H9 (cell line): ENCODE measurements around the gene GALNT16. TPM values are rescaled to one million over a fixed set of nuclear protein-coding genes. Genes with fewer than 3 reads are reported as not detected.

Experiments
- DNase-seq: peaks from one replicate; pipeline ENCODE4 v3.0.0-alpha.2; 2017
- H2AFZ ChIP-seq: one replicate; pipeline ENCODE4 v1.6.1; 2013; ENCODE audit warnings: mild to moderate bottlenecking, low read length, control low read depth, moderate library complexity
- H2AK5ac ChIP-seq: 2 replicates; pipeline ENCODE4 v1.6.1; 2013; ENCODE audit warnings: low read length, control low read depth, mixed read lengths; ENCODE audit not compliant: insufficient read length
- H2BK120ac ChIP-seq: one replicate; pipeline ENCODE4 v1.6.1; 2013; ENCODE audit warnings: low read depth, mild to moderate bottlenecking, low read length, control low read depth, inconsistent platforms; ENCODE audit not compliant: poor library complexity, severe bottlenecking
- H2BK12ac ChIP-seq: 2 replicates; pipeline ENCODE4 v1.6.1; 2013; ENCODE audit warnings: low read length, control low read depth, mixed read lengths, low read depth; ENCODE audit not compliant: insufficient read length
- H2BK15ac ChIP-seq: 2 replicates; pipeline ENCODE4 v1.6.1; 2013; ENCODE audit warnings: low read depth, low read length, control low read depth
- H2BK20ac ChIP-seq: one replicate; pipeline ENCODE4 v1.6.1; 2013; ENCODE audit warnings: low read depth, mild to moderate bottlenecking, low read length, control low read depth, inconsistent platforms; ENCODE audit not compliant: poor library complexity, severe bottlenecking
- H2BK5ac ChIP-seq: 2 replicates; pipeline ENCODE4 v1.6.1; 2013; ENCODE audit warnings: low read length, control low read depth, mixed read lengths; ENCODE audit not compliant: insufficient read length
- H3K14ac ChIP-seq: 2 replicates; pipeline ENCODE4 v1.6.1; 2013; ENCODE audit warnings: low read length, control low read depth; ENCODE audit not compliant: insufficient read depth
- H3K18ac ChIP-seq: 2 replicates; pipeline ENCODE4 v1.6.1; 2013; ENCODE audit warnings: low read depth, mild to moderate bottlenecking, mixed read lengths, low read length, control low read depth; ENCODE audit not compliant: insufficient read length
- H3K23ac ChIP-seq: 2 replicates; pipeline ENCODE4 v1.6.1; 2013; ENCODE audit warnings: low read length, control low read depth, mixed read lengths, low read depth; ENCODE audit not compliant: insufficient read length
- H3K23me2 ChIP-seq: 2 replicates; pipeline ENCODE4 v1.6.1; 2013; ENCODE audit warnings: low read depth, mild to moderate bottlenecking, mixed read lengths, low read length, control low read depth; ENCODE audit not compliant: insufficient read length, poor library complexity, severe bottlenecking
- H3K27ac ChIP-seq: 2 replicates; pipeline ENCODE4 v1.5.1; 2013; ENCODE audit warnings: low read length, control low read depth, mixed read lengths, low read depth; ENCODE audit not compliant: insufficient read length
- H3K27me3 ChIP-seq: 2 replicates; pipeline ENCODE4 v1.6.1; 2013; ENCODE audit warnings: low read length, control low read depth, inconsistent platforms; ENCODE audit not compliant: insufficient read depth
- H3K4ac ChIP-seq: 2 replicates; pipeline ENCODE4 v1.6.1; 2013; ENCODE audit warnings: low read depth, mild to moderate bottlenecking, control low read depth, inconsistent platforms, low read length, moderate library complexity
- H3K4me1 ChIP-seq: 2 replicates; pipeline ENCODE4 v1.6.1; 2013; ENCODE audit warnings: low read length, control low read depth, inconsistent platforms; ENCODE audit not compliant: insufficient read depth
- H3K4me2 ChIP-seq: 2 replicates; pipeline ENCODE4 v1.6.1; 2013; ENCODE audit warnings: low read length, control low read depth, mixed read lengths; ENCODE audit not compliant: insufficient read length, insufficient read depth
- H3K56ac ChIP-seq: 2 replicates; pipeline ENCODE4 v1.6.1; 2013; ENCODE audit warnings: low read depth, mild to moderate bottlenecking, mixed read lengths, low read length, control low read depth; ENCODE audit not compliant: insufficient read length
- H3K79me1 ChIP-seq: 2 replicates; pipeline ENCODE4 v1.6.1; 2013; ENCODE audit warnings: low read depth, mild to moderate bottlenecking, moderate library complexity, low read length, control low read depth, inconsistent platforms; ENCODE audit not compliant: insufficient read depth, poor library complexity, severe bottlenecking
- H3K79me2 ChIP-seq: 2 replicates; pipeline ENCODE4 v1.6.1; 2013; ENCODE audit warnings: low read length, control low read depth, inconsistent platforms; ENCODE audit not compliant: insufficient read depth
- H3K9ac ChIP-seq: 2 replicates; pipeline ENCODE4 v1.6.1; 2013; ENCODE audit warnings: low read length, control low read depth, mixed read lengths; ENCODE audit not compliant: insufficient read length; ENCODE audit errors: extremely low read depth
- H3K9me3 ChIP-seq: one replicate; pipeline ENCODE4 v1.6.1; 2013; ENCODE audit warnings: low read depth, low read length, inconsistent platforms; ENCODE audit not compliant: control insufficient read depth
- H3T11ph ChIP-seq: one replicate; pipeline ENCODE4 v1.6.1; 2013; ENCODE audit warnings: mild to moderate bottlenecking, low read length, control low read depth, inconsistent platforms
- H4K20me1 ChIP-seq: one replicate; pipeline ENCODE4 v1.6.1; 2013; ENCODE audit not compliant: control insufficient read depth, insufficient read length, insufficient read depth
- H4K5ac ChIP-seq: 2 replicates; pipeline ENCODE4 v1.6.1; 2013; ENCODE audit warnings: low read depth, mild to moderate bottlenecking, mixed read lengths, low read length, control low read depth; ENCODE audit not compliant: insufficient read length
- H4K8ac ChIP-seq: replicated peaks from 2 replicates; pipeline ENCODE4 v1.6.1; 2013; ENCODE audit warnings: low read length, control low read depth, mixed read lengths, low read depth; ENCODE audit not compliant: insufficient read length
- H4K91ac ChIP-seq: 2 replicates; pipeline ENCODE4 v1.6.1; 2013; ENCODE audit warnings: low read depth, mild to moderate bottlenecking, moderate library complexity, mixed read lengths, low read length, control low read depth; ENCODE audit not compliant: insufficient read length
- H3K27ac Mint-ChIP-seq, 3 experiments: 2 replicates in 2 of 3; 3 replicates in 1 of 3; pipeline ENCODE4 v1.8.0; 2020 to 2021; ENCODE audit warnings: mixed read lengths in 3 of 3, mild to moderate bottlenecking in 1 of 3, moderate library complexity in 1 of 3
- H3K27me3 Mint-ChIP-seq: 2 replicates; pipeline ENCODE4 v1.8.0; 2021; ENCODE audit warnings: low read depth, mild to moderate bottlenecking, moderate library complexity, mixed read lengths
- H3K36me3 Mint-ChIP-seq, 3 experiments: 2 replicates in 2 of 3; 3 replicates in 1 of 3; pipeline ENCODE4 v1.8.0; 2020 to 2021; ENCODE audit warnings: low read depth in 3 of 3, mixed read lengths in 3 of 3; ENCODE audit not compliant: insufficient read depth in 1 of 3
- H3K4me1 Mint-ChIP-seq, 2 experiments: 2 replicates each; pipeline ENCODE4 v1.8.0; 2020; ENCODE audit warnings: mixed read lengths in 2 of 2
- H3K4me3 Mint-ChIP-seq, 2 experiments: 2 replicates in 1 of 2; 3 replicates in 1 of 2; pipeline ENCODE4 v1.8.0; 2020 to 2021; ENCODE audit warnings: mild to moderate bottlenecking in 2 of 2, mixed read lengths in 2 of 2, moderate library complexity in 1 of 2
- H3K9me3 Mint-ChIP-seq, 2 experiments: 2 replicates in 1 of 2; 3 replicates in 1 of 2; pipeline ENCODE4 v1.8.0; 2020; ENCODE audit warnings: mild to moderate bottlenecking in 2 of 2, mixed read lengths in 2 of 2, moderate library complexity in 1 of 2
- CTCF ChIP-seq: fragments of 200-600 bp; sonication (generic); conservative IDR thresholded peaks from 3 replicates; pipeline ENCODE4 v1.8.0; 2021; ENCODE audit warnings: antibody characterized with exemption, mild to moderate bottlenecking
- WGBS: extraction: QIAGEN DNeasy Blood & Tissue Kit; methylation state at CpG from one replicate; pipeline ENCODE4 v1.1.7; 2013; ENCODE audit warnings: missing lambda C conversion rate, low lambda C conversion rate, mixed read lengths; ENCODE audit not compliant: insufficient read length; ENCODE audit errors: extremely low coverage; 5-methylcytosine and 5-hydroxymethylcytosine counted together
- total RNA-seq: library from RNA; stranded (reverse); gene quantifications from 2 replicates; pipeline ENCODE4 v1.2.1, GENCODE V29; 2021

Gene GALNT16
- total RNA-seq, 1 experiment from 2014 or later, result 2.3 TPM

- H3K23ac ChIP-seq, result no peak overlapping the region
- WGBS, result no CpG with 5 or more reads among the region's 3 CpGs
- no peak overlapping the region for H2AK5ac ChIP-seq
- no peak overlapping the region for H3K9ac ChIP-seq
- no peak overlapping the region for H2BK5ac ChIP-seq
- H3K14ac ChIP-seq, result no peak overlapping the region
- H3K18ac ChIP-seq, result no peak overlapping the region
- H3K79me1 ChIP-seq, result no peaks in the 10 kb centered on the region
- no peak overlapping the region for H3K27ac ChIP-seq
- no peak overlapping the region for H2BK20ac ChIP-seq
- H3K4me2 ChIP-seq, result no peak overlapping the region
- peaks cover 1 to 18% (median 11%) of the 10 kb centered on the region in 3 experiments; a peak in 5 of 7 replicates for H3K36me3 Mint-ChIP-seq
- no peaks in the 10 kb centered on the region for H3K9me3 Mint-ChIP-seq
- H4K5ac ChIP-seq, result no peak overlapping the region
- H3K4ac ChIP-seq, result no peak overlapping the region
- no peaks in the 10 kb centered on the region for H4K20me1 ChIP-seq
- no peak overlapping the region for H2BK15ac ChIP-seq
- no peaks in the 10 kb centered on the region; the same call in none of the 2 replicates for H3K27me3 Mint-ChIP-seq
- no peak overlapping the region for H4K8ac ChIP-seq
- no peaks in the 10 kb centered on the region for H3K4me1 ChIP-seq
- no peak overlapping the region for H3T11ph ChIP-seq
- H3K56ac ChIP-seq, result no peak overlapping the region
- H3K27me3 ChIP-seq, result no peaks in the 10 kb centered on the region
- H3K9me3 ChIP-seq, result no peaks in the 10 kb centered on the region
- H2BK120ac ChIP-seq, result no peak overlapping the region
- no peaks in the 10 kb centered on the region for H3K23me2 ChIP-seq
- 0 out of 2 replicates have a peak, but pooled peaks cover 2% of the 10 kb centered on the region for H3K79me2 ChIP-seq
- no peak for DNase-seq
- H2AFZ ChIP-seq, result no peak overlapping the region
- H3K27ac Mint-ChIP-seq, result no peak overlapping the region
- H3K4me1 Mint-ChIP-seq, result no peaks in the 10 kb centered on the region
- TF ChIP-seq CTCF, result no peak
- no peak overlapping the region for H2BK12ac ChIP-seq
- no peak overlapping the region for H3K4me3 Mint-ChIP-seq
- no peak overlapping the region for H4K91ac ChIP-seq
Observed at GRCh38 chr14:69244946-69245345, 15.0 kb upstream of the GALNT16 start.
